SK-N-SH treated with all-trans-retinoic acid at 6 μM for 48 hours (cell line): ENCODE data around the gene PDCD1LG2.

Experiments used
- ATAC-seq: fragments of 200-7000 bp; cut with Tn5 transposase; 3 replicates; pipeline ENCODE4 v1.9.1; 2020; ENCODE audit warnings: mild to moderate bottlenecking, moderate library complexity
- BACH2 ChIP-seq: fragments of 250-450 bp; sonication (Bioruptor Pico); IDR thresholded peaks from 2 replicates; pipeline ENCODE4 v1.9.0; 2021; ENCODE audit warnings: mild to moderate bottlenecking, borderline replicate concordance
- CREB5 ChIP-seq: fragments of 250-450 bp; sonication (Bioruptor Pico); IDR thresholded peaks from 2 replicates; pipeline ENCODE4 v1.5.1; 2020; ENCODE audit warnings: low read depth, mild to moderate bottlenecking, moderate library complexity
- CSDC2 ChIP-seq: fragments of 250-450 bp; sonication (Bioruptor Pico); IDR thresholded peaks from 2 replicates; pipeline ENCODE4 v1.5.0; 2020; ENCODE audit warnings: mild to moderate bottlenecking, moderate library complexity
- CSRNP3 ChIP-seq: fragments of 250-450 bp; sonication (Bioruptor Pico); IDR thresholded peaks from 2 replicates; pipeline ENCODE4 v1.5.1; 2021; ENCODE audit warnings: mild to moderate bottlenecking, moderate library complexity
- ESRRG ChIP-seq: fragments of 250-450 bp; sonication (Bioruptor Pico); IDR thresholded peaks from 2 replicates; pipeline ENCODE4 v1.6.1; 2021; ENCODE audit warnings: mild to moderate bottlenecking
- GLIS3 ChIP-seq: fragments of 250-450 bp; sonication (Bioruptor Pico); IDR thresholded peaks from 2 replicates; pipeline ENCODE4 v1.5.0; 2020; ENCODE audit warnings: mild to moderate bottlenecking, moderate library complexity
- ISL1 ChIP-seq: fragments of 250-450 bp; sonication (Bioruptor Pico); IDR thresholded peaks from 2 replicates; pipeline ENCODE4 v2.1.2; 2022; ENCODE audit warnings: mild to moderate bottlenecking, moderate library complexity
- OSR1 ChIP-seq: fragments of 250-450 bp; sonication (Bioruptor Pico); IDR thresholded peaks from 2 replicates; pipeline ENCODE4 v1.8.0; 2022; ENCODE audit warnings: moderate library complexity, mild to moderate bottlenecking, inconsistent platforms
- PPARA ChIP-seq: fragments of 250-450 bp; sonication (Bioruptor Pico); IDR thresholded peaks from 2 replicates; pipeline ENCODE4 v1.5.0; 2020; ENCODE audit warnings: mild to moderate bottlenecking, borderline replicate concordance
- RARB ChIP-seq: fragments of 250-450 bp; sonication (Bioruptor Pico); IDR thresholded peaks from 2 replicates; pipeline ENCODE4 v1.8.0; 2021; ENCODE audit warnings: mild to moderate bottlenecking, moderate library complexity
- SNAI2 ChIP-seq: fragments of 250-450 bp; sonication (Bioruptor Pico); IDR thresholded peaks from 2 replicates; pipeline ENCODE4 v1.5.0; 2020; ENCODE audit warnings: mild to moderate bottlenecking, moderate library complexity
- TCF4 ChIP-seq: fragments of 250-450 bp; sonication (Bioruptor Pico); IDR thresholded peaks from 2 replicates; pipeline ENCODE4 v1.8.0; 2021; ENCODE audit warnings: mild to moderate bottlenecking, moderate library complexity, borderline replicate concordance
- TOX ChIP-seq: fragments of 250-450 bp; sonication (Bioruptor Pico); IDR thresholded peaks from 2 replicates; pipeline ENCODE4 v1.8.0; 2021; ENCODE audit warnings: mild to moderate bottlenecking, moderate library complexity, borderline replicate concordance
- TSHZ2 ChIP-seq: fragments of 250-450 bp; sonication (Bioruptor Pico); IDR thresholded peaks from 2 replicates; pipeline ENCODE4 v1.5.0; 2020; ENCODE audit warnings: mild to moderate bottlenecking, moderate library complexity
- ZC3H10 ChIP-seq: fragments of 250-450 bp; sonication (Bioruptor Pico); IDR thresholded peaks from 2 replicates; pipeline ENCODE4 v1.5.1; 2021; ENCODE audit warnings: mild to moderate bottlenecking, moderate library complexity
- ZFP3 ChIP-seq: fragments of 250-450 bp; sonication (Bioruptor Pico); IDR thresholded peaks from 2 replicates; pipeline ENCODE4 v1.5.0; 2020; ENCODE audit warnings: mild to moderate bottlenecking, moderate library complexity
- ZFP30 ChIP-seq: fragments of 450-650 bp; formaldehyde crosslinking; IDR thresholded peaks from 2 replicates; pipeline ENCODE4 v1.5.0; 2022; ENCODE audit warnings: mild to moderate bottlenecking, moderate library complexity
- ZNF70 ChIP-seq: fragments of 450-650 bp; formaldehyde crosslinking; IDR thresholded peaks from 2 replicates; pipeline ENCODE4 v1.5.0; 2020; ENCODE audit warnings: mild to moderate bottlenecking, moderate library complexity
- ZNF8 ChIP-seq: fragments of 450-650 bp; formaldehyde crosslinking; IDR thresholded peaks from 2 replicates; pipeline ENCODE4 v1.5.0; 2020; ENCODE audit warnings: mild to moderate bottlenecking, moderate library complexity
- TF ChIP-seq, protein P1 (sequence below): fragments of 250-450 bp; sonication (Bioruptor Pico); IDR thresholded peaks from 2 replicates; pipeline ENCODE4 v1.8.0; 2020; ENCODE audit warnings: mild to moderate bottlenecking, moderate library complexity, borderline replicate concordance
- TF ChIP-seq, protein P2 (sequence below): fragments of 250-450 bp; sonication (Bioruptor Pico); IDR thresholded peaks from 2 replicates; pipeline ENCODE4 v1.8.0; 2021; ENCODE audit warnings: low read depth, mild to moderate bottlenecking, moderate library complexity, borderline replicate concordance

Gene PDCD1LG2

GRCh38 chr9:5593904-5594303, 83.6 kb downstream of the PDCD1LG2 start:
- no peak for ATAC-seq
- TF ChIP-seq TCF4, result no peak
- no peak for TF ChIP-seq SNAI2 (CRISPR knock-in tag)
- no peak for TF ChIP-seq RARB
- no peak for TF ChIP-seq BACH2 (CRISPR knock-in tag)
- no peak for TF ChIP-seq CREB5 (CRISPR knock-in tag)
- TF ChIP-seq, protein P1, sequence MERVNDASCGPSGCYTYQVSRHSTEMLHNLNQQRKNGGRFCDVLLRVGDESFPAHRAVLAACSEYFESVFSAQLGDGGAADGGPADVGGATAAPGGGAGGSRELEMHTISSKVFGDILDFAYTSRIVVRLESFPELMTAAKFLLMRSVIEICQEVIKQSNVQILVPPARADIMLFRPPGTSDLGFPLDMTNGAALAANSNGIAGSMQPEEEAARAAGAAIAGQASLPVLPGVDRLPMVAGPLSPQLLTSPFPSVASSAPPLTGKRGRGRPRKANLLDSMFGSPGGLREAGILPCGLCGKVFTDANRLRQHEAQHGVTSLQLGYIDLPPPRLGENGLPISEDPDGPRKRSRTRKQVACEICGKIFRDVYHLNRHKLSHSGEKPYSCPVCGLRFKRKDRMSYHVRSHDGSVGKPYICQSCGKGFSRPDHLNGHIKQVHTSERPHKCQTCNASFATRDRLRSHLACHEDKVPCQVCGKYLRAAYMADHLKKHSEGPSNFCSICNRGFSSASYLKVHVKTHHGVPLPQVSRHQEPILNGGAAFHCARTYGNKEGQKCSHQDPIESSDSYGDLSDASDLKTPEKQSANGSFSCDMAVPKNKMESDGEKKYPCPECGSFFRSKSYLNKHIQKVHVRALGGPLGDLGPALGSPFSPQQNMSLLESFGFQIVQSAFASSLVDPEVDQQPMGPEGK (CRISPR knock-in tag), result no peak
- no peak for TF ChIP-seq PPARA (CRISPR knock-in tag)
- TF ChIP-seq TSHZ2 (CRISPR knock-in tag), result no peak
- no peak for TF ChIP-seq ZC3H10 (CRISPR knock-in tag)
- TF ChIP-seq ZFP30 (CRISPR knock-in tag), result no peak
- no peak for TF ChIP-seq TOX (CRISPR knock-in tag)
- TF ChIP-seq CSRNP3 (CRISPR knock-in tag), result no peak

DNA sequence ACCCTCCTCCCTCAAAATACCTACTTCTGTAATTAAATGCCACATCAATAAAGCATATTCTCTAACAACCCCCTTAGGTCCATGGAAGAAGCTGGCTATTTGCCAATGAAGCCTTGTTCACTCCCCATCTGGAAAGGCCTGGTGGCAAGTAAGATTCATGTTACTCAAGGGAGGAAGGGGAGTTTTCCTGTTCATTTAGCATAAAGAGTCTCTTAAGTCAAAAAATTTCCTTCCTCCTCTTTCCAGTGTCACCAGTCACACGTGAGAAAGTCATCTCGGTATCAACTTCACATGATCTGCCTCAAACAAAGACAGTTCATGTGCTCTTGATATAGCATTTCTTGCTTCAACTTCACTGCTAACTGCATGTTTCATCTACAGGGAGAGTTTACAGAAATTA, 85.8 kb downstream of the PDCD1LG2 start:
- TF ChIP-seq BACH2 (CRISPR knock-in tag) (no peak), CSDC2 (no peak), ZFP30 (CRISPR knock-in tag) (no peak), ISL1 (CRISPR knock-in tag) (no peak), GLIS3 (CRISPR knock-in tag) (no peak), TCF4 (no peak), RARB (no peak), ZNF70 (no peak), OSR1 (CRISPR knock-in tag) (no peak), PPARA (CRISPR knock-in tag) (no peak), ESRRG (CRISPR knock-in tag) (no peak), ZNF8 (CRISPR knock-in tag) (no peak), TSHZ2 (CRISPR knock-in tag) (no peak), ZFP3 (CRISPR knock-in tag) (no peak), CSRNP3 (CRISPR knock-in tag) (no peak)
- TF ChIP-seq, protein P1 (CRISPR knock-in tag), result no peak
- TF ChIP-seq, protein P2, sequence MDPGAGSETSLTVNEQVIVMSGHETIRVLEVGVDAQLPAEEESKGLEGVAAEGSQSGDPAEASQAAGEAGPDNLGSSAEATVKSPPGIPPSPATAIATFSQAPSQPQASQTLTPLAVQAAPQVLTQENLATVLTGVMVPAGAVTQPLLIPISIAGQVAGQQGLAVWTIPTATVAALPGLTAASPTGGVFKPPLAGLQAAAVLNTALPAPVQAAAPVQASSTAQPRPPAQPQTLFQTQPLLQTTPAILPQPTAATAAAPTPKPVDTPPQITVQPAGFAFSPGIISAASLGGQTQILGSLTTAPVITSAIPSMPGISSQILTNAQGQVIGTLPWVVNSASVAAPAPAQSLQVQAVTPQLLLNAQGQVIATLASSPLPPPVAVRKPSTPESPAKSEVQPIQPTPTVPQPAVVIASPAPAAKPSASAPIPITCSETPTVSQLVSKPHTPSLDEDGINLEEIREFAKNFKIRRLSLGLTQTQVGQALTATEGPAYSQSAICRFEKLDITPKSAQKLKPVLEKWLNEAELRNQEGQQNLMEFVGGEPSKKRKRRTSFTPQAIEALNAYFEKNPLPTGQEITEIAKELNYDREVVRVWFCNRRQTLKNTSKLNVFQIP, result no peak
- no peak for ATAC-seq
